ENCODE results near the gene KCNIP1.

KCNIP1 gene

GRCh38 chr5:170611449-170612090 is 107.8 kb downstream of the KCNIP1 start:
- no peak for DNase-seq (ENCODE audit: extremely low read depth, low read depth)
- TF ChIP-seq, protein P1, sequence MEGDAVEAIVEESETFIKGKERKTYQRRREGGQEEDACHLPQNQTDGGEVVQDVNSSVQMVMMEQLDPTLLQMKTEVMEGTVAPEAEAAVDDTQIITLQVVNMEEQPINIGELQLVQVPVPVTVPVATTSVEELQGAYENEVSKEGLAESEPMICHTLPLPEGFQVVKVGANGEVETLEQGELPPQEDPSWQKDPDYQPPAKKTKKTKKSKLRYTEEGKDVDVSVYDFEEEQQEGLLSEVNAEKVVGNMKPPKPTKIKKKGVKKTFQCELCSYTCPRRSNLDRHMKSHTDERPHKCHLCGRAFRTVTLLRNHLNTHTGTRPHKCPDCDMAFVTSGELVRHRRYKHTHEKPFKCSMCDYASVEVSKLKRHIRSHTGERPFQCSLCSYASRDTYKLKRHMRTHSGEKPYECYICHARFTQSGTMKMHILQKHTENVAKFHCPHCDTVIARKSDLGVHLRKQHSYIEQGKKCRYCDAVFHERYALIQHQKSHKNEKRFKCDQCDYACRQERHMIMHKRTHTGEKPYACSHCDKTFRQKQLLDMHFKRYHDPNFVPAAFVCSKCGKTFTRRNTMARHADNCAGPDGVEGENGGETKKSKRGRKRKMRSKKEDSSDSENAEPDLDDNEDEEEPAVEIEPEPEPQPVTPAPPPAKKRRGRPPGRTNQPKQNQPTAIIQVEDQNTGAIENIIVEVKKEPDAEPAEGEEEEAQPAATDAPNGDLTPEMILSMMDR (IDR thresholded peaks at IDR 0.05; ENCODE audit: low read depth, low read length): no peak

DNA sequence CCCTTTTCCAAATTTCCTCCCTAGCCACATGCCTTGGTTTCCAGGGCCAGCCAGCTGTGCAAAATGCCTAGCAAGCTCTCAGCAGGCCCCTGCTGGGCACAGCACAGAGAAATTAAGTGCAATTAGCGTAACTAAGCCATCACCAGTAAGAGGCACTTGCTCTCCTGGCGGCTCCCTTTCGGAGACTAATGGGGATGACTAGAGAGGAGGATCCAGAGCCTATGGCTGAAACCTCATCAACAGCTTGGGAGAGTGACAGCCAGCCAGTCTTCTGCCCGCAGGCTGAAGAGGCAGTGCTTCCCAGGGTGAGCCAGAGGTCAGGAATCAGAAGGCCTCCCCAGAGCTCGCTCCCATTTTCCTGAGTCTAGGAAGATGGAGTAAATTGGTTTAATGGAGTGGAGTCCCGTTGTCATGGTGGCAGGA is 108.4 kb downstream of the KCNIP1 start:
- TF ChIP-seq, protein P1 (IDR thresholded peaks at IDR 0.05; ENCODE audit: low read depth, low read length): no peak
- DNase-seq (ENCODE audit: extremely low read depth, low read depth): no peak

GRCh38 chr5:170614065-170614490 is 110.3 kb downstream of the KCNIP1 start:
- no peak for DNase-seq (ENCODE audit: extremely low read depth, low read depth)
- TF ChIP-seq, protein P1 (IDR thresholded peaks at IDR 0.05; ENCODE audit: low read depth, low read length): no peak

- no peak for DNase-seq (ENCODE audit: extremely low read depth, low read depth)
- TF ChIP-seq, protein P1 (IDR thresholded peaks at IDR 0.05; ENCODE audit: low read depth, low read length): no peak
Measured at GRCh38 chr5:170614720-170615119, 110.9 kb downstream of the KCNIP1 start.

- DNase-seq (ENCODE audit: extremely low read depth, low read depth): no peak
- TF ChIP-seq, protein P1 (IDR thresholded peaks at IDR 0.05; ENCODE audit: low read depth, low read length): no peak
Measured at GRCh38 chr5:170617533-170618490, 114.0 kb downstream of the KCNIP1 start.

- no peak for DNase-seq (ENCODE audit: extremely low read depth, low read depth)
- TF ChIP-seq, protein P1 (IDR thresholded peaks at IDR 0.05; ENCODE audit: low read depth, low read length): no peak
Measured at GRCh38 chr5:170619869-170620268, 116.0 kb downstream of the KCNIP1 start.

- TF ChIP-seq, protein P1 (IDR thresholded peaks at IDR 0.05; ENCODE audit: low read depth, low read length): no peak
- DNase-seq (ENCODE audit: extremely low read depth, low read depth): no peak
Measured at GRCh38 chr5:170622933-170623332, 119.1 kb downstream of the KCNIP1 start.

All from AG09319 (cell line).